K562 (cell line): ENCODE results near the gene GULP1. TPM values are rescaled to one million over a fixed set of nuclear protein-coding genes. Genes with fewer than 3 reads are reported as not detected.

Experiments
- ATAC-seq: fragments of 200-7000 bp; cut with Tn5 transposase; 3 replicates; pipeline ENCODE4 v1.9.1; 2020; ENCODE audit warnings: moderate library complexity
- BruUV-seq: library from RNA; stranded (reverse); fragments of 400-500 nt; replicated peaks from 2 replicates; lab custom pipeline; 2021; lab: Mats Ljungman, UMichigan
- CTCF ChIA-PET: fragments of 300-600 bp; formaldehyde crosslinking; extraction: SDS; loops from one replicate; lab custom pipeline; 2021; ENCODE audit warnings: low intra/inter-chr PET ratio; lab: Yijun Ruan, JAX
- POLR2A ChIA-PET: fragments of 300-600, 350-650 bp; sonication (Branson Sonifier 250); formaldehyde crosslinking; extraction: SDS; loops from one replicate; lab custom pipeline; 2021; ENCODE audit warnings: antibody characterized with exemption, inconsistent platforms; lab: Yijun Ruan, JAX
- DNase-seq, 4 experiments: peaks; one replicate each; pipeline versions ENCODE4 v3.0.0 to v3.0.0-alpha.2; 2011 to 2018; ENCODE audit warnings: low spot score in 3 of 4, mixed read lengths in 3 of 4; ENCODE audit errors: extremely low read depth in 1 of 4
- FAIRE-seq: peaks from 2 replicates; lab custom pipeline; 2011; peaks lifted over from hg19 to GRCh38; lab: Jason Lieb, UNC
- H2AFZ ChIP-seq: 2 replicates; pipeline ENCODE4 v1.6.0; 2011; ENCODE audit warnings: low read depth, low read length, control low read depth, inconsistent platforms
- H3K27ac ChIP-seq: fragments of 200-600 bp; 3 replicates; pipeline ENCODE4 v1.8.0; 2011; ENCODE audit warnings: low read depth, mild to moderate bottlenecking, control low read depth, inconsistent platforms, low read length, moderate library complexity, mixed read lengths; ENCODE audit errors: extremely low read depth
- H3K27me3 ChIP-seq, 2 experiments: fragments of 300-600 bp in 1 of 2; 2 replicates in 1 of 2; 3 replicates in 1 of 2; pipeline versions ENCODE4 v1.6.0 to v1.8.0; 2011; ENCODE audit warnings: inconsistent platforms in 2 of 2, low read length in 2 of 2, mild to moderate bottlenecking in 1 of 2, mixed read lengths in 1 of 2, moderate library complexity in 1 of 2; ENCODE audit not compliant: control insufficient read depth in 2 of 2, insufficient read depth in 2 of 2
- H3K36me3 ChIP-seq: fragments of 300-600 bp; 3 replicates; pipeline ENCODE4 v1.8.0; 2011; ENCODE audit warnings: mild to moderate bottlenecking, low read length, inconsistent platforms; ENCODE audit not compliant: control insufficient read depth, insufficient read depth
- H3K4me1 ChIP-seq, 2 experiments: fragments of 200-600 bp in 1 of 2; replicated peaks in 1 of 2; 2 replicates in 1 of 2; 3 replicates in 1 of 2; pipeline versions ENCODE4 v1.5.1 to v1.8.0; 2011; ENCODE audit warnings: inconsistent platforms in 2 of 2, low read length in 2 of 2, mild to moderate bottlenecking in 1 of 2, mixed read lengths in 1 of 2, moderate library complexity in 1 of 2; ENCODE audit not compliant: control insufficient read depth in 2 of 2, insufficient read depth in 2 of 2
- H3K4me2 ChIP-seq: 2 replicates; pipeline ENCODE4 v1.6.1; 2011; ENCODE audit warnings: low read length, control low read depth, inconsistent platforms, mixed read lengths; ENCODE audit not compliant: insufficient read depth
- H3K4me3 ChIP-seq: fragments of 200-600 bp; sonication (generic), shearing (Covaris generic); 2 replicates; pipeline ENCODE4 v1.5.1; 2016; ENCODE audit warnings: control low read depth, inconsistent platforms
- H3K79me2 ChIP-seq: fragments of 200-600 bp; 3 replicates; pipeline ENCODE4 v1.8.0; 2011; ENCODE audit warnings: low read length, inconsistent platforms; ENCODE audit not compliant: control insufficient read depth, insufficient read depth
- H3K9ac ChIP-seq, 2 experiments: 2 replicates each; pipeline versions ENCODE4 v1.6.0 to v1.6.1; 2011; ENCODE audit warnings: low read depth in 2 of 2, low read length in 2 of 2, control low read depth in 1 of 2, inconsistent platforms in 1 of 2, mild to moderate bottlenecking in 1 of 2, mixed read lengths in 1 of 2; ENCODE audit not compliant: insufficient read depth in 1 of 2
- H3K9me1 ChIP-seq: one replicate; pipeline ENCODE4 v1.6.0; 2011; ENCODE audit warnings: inconsistent platforms, mild to moderate bottlenecking, low read length, moderate library complexity; ENCODE audit not compliant: control insufficient read depth, insufficient read depth
- H3K9me3 ChIP-seq: replicated peaks from 2 replicates; pipeline ENCODE4 v1.5.1; 2011; ENCODE audit warnings: low read depth, low read length, inconsistent platforms; ENCODE audit not compliant: control insufficient read depth, insufficient read depth
- H4K20me1 ChIP-seq: replicated peaks from 2 replicates; pipeline ENCODE4 v1.6.1; 2011; ENCODE audit warnings: low read length, inconsistent platforms, mixed read lengths; ENCODE audit not compliant: control insufficient read depth, insufficient read depth
- ADNP ChIP-seq: fragments of 200-800 bp; sonication (Bioruptor generic); IDR thresholded peaks from 2 replicates; pipeline ENCODE4 v1.6.1; 2016; ENCODE audit warnings: missing genetic modification characterization, missing compliant biosample characterization
- CBX3 ChIP-seq, 2 experiments: IDR thresholded peaks; 1 replicate in 1 of 2; 2 replicates in 1 of 2; pipeline ENCODE4 v1.6.1; 2012; ENCODE audit warnings: inconsistent platforms in 2 of 2, low read length in 2 of 2, borderline replicate concordance in 1 of 2, control low read depth in 1 of 2
- CEBPB ChIP-seq: fragments of 450-650 bp; IDR thresholded peaks from 2 replicates; pipeline ENCODE4 v1.6.1; 2016; ENCODE audit warnings: missing genetic modification characterization, missing compliant biosample characterization
- KDM4B ChIP-seq, 2 experiments: fragments of 450-650 bp in 1 of 2; sonication (generic) in 1 of 2; IDR thresholded peaks; 2 replicates each; pipeline ENCODE4 v1.6.1; 2016 to 2017; ENCODE audit warnings: borderline replicate concordance in 2 of 2, antibody characterized with exemption in 1 of 2, low read depth in 1 of 2, mild to moderate bottlenecking in 1 of 2
- TRIM28 ChIP-seq: fragments of 450-650 bp; IDR thresholded peaks from 2 replicates; pipeline ENCODE4 v1.6.1; 2017
- ZNF197 ChIP-seq: fragments of 200-800 bp; sonication (Bioruptor generic); IDR thresholded peaks from 2 replicates; pipeline ENCODE4 v1.6.1; 2016; ENCODE audit warnings: low read depth, missing genetic modification characterization, missing compliant biosample characterization
- ZNF384 ChIP-seq: IDR thresholded peaks from 2 replicates; pipeline ENCODE4 v1.6.1; 2012; ENCODE audit warnings: low read depth, low read length, improper control_type of control experiment
- ZNF512 ChIP-seq: IDR thresholded peaks from 2 replicates; pipeline ENCODE4 v1.6.1; 2016; ENCODE audit warnings: missing genetic modification characterization, missing compliant biosample characterization
- WGBS: fragments of 100-300 bp; shearing (Covaris generic); methylation state at CpG from one replicate; pipeline ENCODE4 v1.1.6; 2016; ENCODE audit warnings: low coverage, mixed read lengths; ENCODE audit not compliant: insufficient coverage; ENCODE audit errors: missing lambda C conversion rate; 5-methylcytosine and 5-hydroxymethylcytosine counted together
- in situ Hi-C: fragments of 300-500 bp; cut with MboI; formaldehyde crosslinking; loops from 4 replicates; pipeline ENCODE4 v1.15.0; 2018; ENCODE audit warnings: inconsistent platforms, mixed read lengths
- intact Hi-C: fragments of 100-400 bp; cut with micrococcal nuclease; formaldehyde crosslinking; loops from 2 replicates; pipeline ENCODE4 v1.14.2; 2022
- polyA plus RNA-seq, 8 experiments: library from polyadenylated mRNA; depleted of rRNA in 4 of 8; stranded (reverse) in 5 of 8; unstranded in 3 of 8; fragments of >200 nt; fragmentation: Nextera tagmentation in 2 of 8; fragmentation: Illumina TruSeq in 1 of 8; extraction: Ambion mirVana in 2 of 8; extraction: Trizol in 1 of 8; gene quantifications; 2 replicates each; pipeline versions ENCODE4 v1.2.1 to v1.2.3, GENCODE V29; 2011 to 2014; ENCODE audit warnings: inconsistent platforms in 1 of 8, missing spikeins in 1 of 8
- total RNA-seq, 7 experiments: library from RNA; depleted of rRNA in 6 of 7; stranded (reverse); fragments of >200 nt in 6 of 7; fragmentation: Illumina TruSeq in 2 of 7; extraction: Trizol in 2 of 7; gene quantifications; 2 replicates each; pipeline versions ENCODE4 v1.2.1 to v1.2.3, GENCODE V29; 2011 to 2021; ENCODE audit warnings: low replicate concordance in 1 of 7

The GULP1 gene
- total and polyA plus RNA-seq, 9 of the 15 experiments (the other 6 are each of a cell fraction or from before 2014, with no cell fraction given) = 8.5 to 25.3 (median 19.5) TPM

GRCh38 chr2:188406414-188406813, 114.7 kb downstream of the GULP1 start:
- peak in 1 of 2 experiments; percentile 51; a peak in 1 of 3 replicates for TF ChIP-seq CBX3 (IDR thresholded peaks at IDR 0.05; ENCODE audit: borderline replicate concordance in 1 of 2, low read length in 2 of 2)
- no peak for TF ChIP-seq ZNF197 (CRISPR knock-in tag)
- TF ChIP-seq ZNF512 (tag) = 0 out of 2 replicates have a peak, but pooled peaks have one; percentile 24
- TF ChIP-seq CEBPB (tag) = no peak
- TF ChIP-seq ZNF384 = peak; percentile 48
- no peak for TF ChIP-seq KDM4B (IDR thresholded peaks at IDR 0.05; ENCODE audit: borderline replicate concordance in 2 of 2, low read depth in 1 of 2)
- peak; percentile 85; the same call in 1 of the 2 replicates for TF ChIP-seq TRIM28
- no peak for TF ChIP-seq ADNP (tag)
- TF ChIP-seq, all 486 proteins: peak for 4
- ChIA-PET POLR2A (no interaction called here), CTCF (no interaction called here)
- no peak overlapping the region for H3K4me3 ChIP-seq
- no peaks in the 10 kb centered on the region for H3K27me3 ChIP-seq
- no peak overlapping the region for H2AFZ ChIP-seq
- H3K9ac ChIP-seq = no peak overlapping the region
- H3K9me3 ChIP-seq = peaks cover 5% of the 10 kb centered on the region; the same call in 1 of the 2 replicates
- no peaks in the 10 kb centered on the region for H3K9me1 ChIP-seq
- no peaks in the 10 kb centered on the region for H3K79me2 ChIP-seq
- intact Hi-C loops = no loop called here
- ATAC-seq (no peak), DNase-seq (no peak), FAIRE-seq (no peak)
- no peaks in the 10 kb centered on the region for H4K20me1 ChIP-seq
- H3K4me1 ChIP-seq = no peaks in the 10 kb centered on the region
- no TSS peak for BruUV-seq
- no peaks in the 10 kb centered on the region for H3K36me3 ChIP-seq
- in situ Hi-C loops = no loop called here
- WGBS = 100% methylated on average over 1 of the region's 1 CpG
- H3K4me2 ChIP-seq = no peak overlapping the region
- no peak overlapping the region for H3K27ac ChIP-seq
